WTC11 (cell line): Measurements from ENCODE around the gene TMEM260.

Source experiments
- CTCF ChIP-seq: fragments of 200-600 bp; IDR thresholded peaks from 2 replicates; pipeline ENCODE4 v1.8.0; 2022; ENCODE audit warnings: antibody characterized with exemption
- KAT7 ChIP-seq: sonication (generic); formaldehyde crosslinking; IDR thresholded peaks from 2 replicates; pipeline ENCODE4 v1.8.1; 2023; ENCODE audit warnings: missing genetic modification reagents, mild to moderate bottlenecking, borderline replicate concordance

- TF ChIP-seq KAT7, result no peak
- TF ChIP-seq CTCF, result no peak
Measured at GRCh38 chr14:56686416-56686815, 106.8 kb downstream of the TMEM260 start.
